Activated T-helper 1 cell treated with anti-CD3 and anti-CD28 coated beads, Interleukin-2, amount 50 U/mL, for 16 hours (primary cell): ENCODE data around the gene ADGRG2.
A peak's percentile ranks its signal among the peaks of the same experiment; 100 is the strongest.
"Not testable (repeated sequence)": the region's sequence is repeated elsewhere in the genome, so short reads cannot be mapped to it uniquely, and the experiment has no call there.

Experiments
- DNase-seq, 2 donors: peaks; one replicate each; pipeline ENCODE4 v3.0.0-alpha.2; 2020; ENCODE audit warnings: low read depth in 1 of 2, low spot score in 1 of 2

The ADGRG2 gene

GRCh38 chrX:19007868-19008267, 114.4 kb downstream of the ADGRG2 start:
- DNase-seq = no peak

GRCh38 chrX:19007011-19007410, 115.3 kb downstream of the ADGRG2 start:
- DNase-seq = no peak

GRCh38 chrX:19005909-19006308, 116.4 kb downstream of the ADGRG2 start:
- no peak for DNase-seq

GRCh38 chrX:19003756-19004155, 118.5 kb downstream of the ADGRG2 start:
- no peak for DNase-seq

DNA sequence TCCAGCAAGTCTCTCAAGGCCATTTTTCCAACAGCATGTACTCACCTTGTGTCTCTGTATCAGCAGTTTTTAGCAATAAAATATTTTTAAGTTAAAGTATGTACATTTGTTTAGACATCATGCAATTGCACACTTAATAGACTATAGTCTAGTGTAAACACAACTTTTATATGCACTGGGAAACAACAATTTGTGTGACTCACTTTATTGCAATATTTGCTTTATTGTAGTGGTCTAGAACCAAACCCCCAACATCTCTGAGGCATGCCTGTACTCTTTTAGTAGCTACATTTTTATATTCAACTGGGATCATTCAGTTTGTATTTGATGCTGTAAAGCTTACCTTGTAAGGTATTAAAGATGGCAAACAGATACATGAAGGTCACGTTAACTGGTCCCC, 123.6 kb downstream of the ADGRG2 start:
- no peak for DNase-seq

GRCh38 chrX:18997916-18998315, 124.4 kb downstream of the ADGRG2 start:
- DNase-seq = no peak

DNA sequence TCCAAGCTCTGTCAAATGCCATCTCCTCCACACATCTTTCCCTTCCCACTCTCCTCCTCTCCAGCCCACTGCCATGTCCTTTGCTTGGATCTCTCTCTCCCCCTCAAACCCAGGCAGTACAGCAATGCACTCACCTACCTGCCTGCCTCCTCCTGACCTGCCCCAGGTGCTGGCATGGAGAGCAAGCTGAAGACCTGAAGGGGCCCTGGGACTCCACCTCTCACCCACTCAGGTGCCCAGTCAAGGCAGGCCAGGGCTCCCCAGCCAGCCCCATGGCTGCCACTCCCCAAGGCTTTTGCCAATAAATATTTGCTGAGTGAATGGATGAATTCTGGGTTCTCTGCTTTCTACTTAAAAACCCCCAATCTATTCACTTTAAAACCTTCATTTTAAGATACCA, 125.7 kb downstream of the ADGRG2 start:
- no peak for DNase-seq

DNA sequence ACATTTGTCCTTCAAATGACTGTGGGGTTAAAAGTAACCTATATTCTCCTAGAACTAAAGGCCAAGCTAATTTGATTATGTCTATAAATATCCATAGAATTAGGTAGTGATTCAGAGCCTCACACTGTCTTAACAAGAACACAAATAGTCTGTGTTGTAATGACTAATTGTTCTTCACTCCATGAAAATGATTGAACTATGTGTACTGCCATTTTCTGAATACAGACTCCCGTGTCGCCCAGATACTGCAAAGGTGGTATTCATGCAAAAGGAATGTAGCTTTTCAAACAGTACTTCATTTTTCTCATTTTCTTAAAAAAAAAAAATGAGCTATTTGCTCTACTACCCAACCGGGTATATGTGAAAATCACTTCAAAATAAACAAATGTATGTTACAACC, 127.0 kb downstream of the ADGRG2 start:
- DNase-seq = no peak

GRCh38 chrX:18994713-18995112, 127.6 kb downstream of the ADGRG2 start:
- DNase-seq = no peak

DNA sequence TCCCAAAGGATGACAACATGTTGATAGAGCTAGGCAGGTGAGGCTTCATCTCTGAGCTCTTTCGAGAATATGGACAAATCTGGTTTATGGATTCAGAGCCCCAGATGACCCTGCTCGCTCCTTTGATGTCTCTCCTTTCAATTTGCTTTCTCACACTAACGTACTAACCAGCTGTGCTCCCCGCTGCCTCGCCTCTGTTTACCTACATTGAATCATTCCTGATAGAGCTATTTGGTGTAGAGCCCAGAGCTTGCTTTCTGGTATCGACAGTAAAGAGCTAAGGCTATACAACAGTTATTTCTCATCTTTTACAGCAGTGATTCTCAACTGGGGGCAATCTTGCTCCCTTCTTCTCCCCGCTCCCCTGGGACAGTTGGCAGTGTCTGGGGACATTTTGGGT, 129.4 kb downstream of the ADGRG2 start:
- no peak for DNase-seq

GRCh38 chrX:18985186-18985435, 137.2 kb downstream of the ADGRG2 start:
- DNase-seq = no peak

- peak; percentile 69 to 74 for DNase-seq
These were observed 137.7 kb downstream of the ADGRG2 start for GRCh38 chrX:18984381-18985185.

DNA sequence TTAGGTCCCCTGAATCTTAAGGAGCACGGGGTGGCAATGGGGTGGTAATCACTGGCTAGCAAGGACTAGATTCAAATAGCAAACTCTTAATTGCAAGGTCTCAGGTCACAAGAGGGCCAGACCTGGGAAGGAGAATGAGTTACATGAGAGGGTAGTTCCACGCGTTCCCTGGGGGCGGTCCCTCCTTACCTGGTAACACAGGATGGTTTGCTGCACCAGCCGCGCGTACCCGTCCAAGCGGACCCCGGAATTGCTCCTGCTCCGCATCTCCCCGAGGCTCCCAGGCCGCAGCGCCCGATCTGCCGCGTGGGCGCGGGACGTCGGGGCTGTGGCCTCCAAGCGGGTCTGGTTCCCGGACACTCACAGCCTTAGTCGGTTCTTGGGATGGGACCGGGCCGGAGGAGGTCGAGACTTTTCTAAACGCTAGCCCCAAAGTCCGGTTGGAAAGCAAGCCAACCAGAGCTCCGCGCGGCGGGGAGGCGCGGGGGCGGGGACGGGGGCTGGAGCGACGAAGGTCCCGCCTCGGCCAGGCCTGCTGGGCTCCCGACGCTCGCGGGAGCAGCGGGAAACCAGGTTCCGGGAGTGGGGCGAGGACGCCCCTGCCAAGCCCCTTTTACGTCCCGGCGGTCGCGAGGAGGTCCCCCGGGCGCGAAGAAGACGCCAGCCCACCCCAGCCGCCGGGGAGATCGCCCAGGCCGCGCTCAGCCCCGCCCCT, 138.4 kb downstream of the ADGRG2 start, which contains the start of gene PHKA2:
Gene PHKA2 (minus strand): TSS at position 449 of the 715 bp plus-strand sequence. CDS start 182 bp downstream, at position 267.
- DNase-seq = no peak

DNA sequence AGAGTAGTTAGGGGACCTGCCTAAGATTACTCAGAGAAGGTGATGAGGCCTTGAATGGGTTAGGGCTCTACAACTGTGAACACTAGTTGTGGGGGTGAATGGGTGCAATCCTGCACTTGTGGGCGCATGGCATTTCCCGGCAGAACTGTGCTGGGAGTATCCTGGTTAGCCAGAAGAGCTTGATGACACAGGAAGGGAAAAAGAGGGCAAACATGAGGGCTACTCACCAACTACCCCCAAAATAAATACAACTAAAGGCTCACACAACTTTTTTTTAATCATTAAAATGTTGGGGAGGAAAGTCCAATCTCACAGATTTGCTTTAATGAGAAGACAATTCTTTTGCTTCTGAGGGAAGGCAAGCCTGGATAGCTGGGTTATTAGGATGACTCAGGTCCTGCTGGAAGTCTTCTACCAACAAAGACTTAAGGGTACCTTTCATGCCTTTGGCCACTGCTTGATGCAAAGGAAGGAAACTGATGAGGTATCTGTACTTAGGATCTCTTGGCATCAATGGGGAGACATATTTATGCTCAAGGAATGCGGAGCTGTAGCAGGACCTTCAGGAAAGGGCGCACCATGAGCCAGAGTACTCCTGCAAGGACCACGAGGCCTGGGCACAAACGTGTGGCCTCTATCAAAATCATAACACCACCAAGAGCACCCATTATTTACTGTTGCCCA, 141.0 kb downstream of the ADGRG2 start:
- no peak for DNase-seq

DNA sequence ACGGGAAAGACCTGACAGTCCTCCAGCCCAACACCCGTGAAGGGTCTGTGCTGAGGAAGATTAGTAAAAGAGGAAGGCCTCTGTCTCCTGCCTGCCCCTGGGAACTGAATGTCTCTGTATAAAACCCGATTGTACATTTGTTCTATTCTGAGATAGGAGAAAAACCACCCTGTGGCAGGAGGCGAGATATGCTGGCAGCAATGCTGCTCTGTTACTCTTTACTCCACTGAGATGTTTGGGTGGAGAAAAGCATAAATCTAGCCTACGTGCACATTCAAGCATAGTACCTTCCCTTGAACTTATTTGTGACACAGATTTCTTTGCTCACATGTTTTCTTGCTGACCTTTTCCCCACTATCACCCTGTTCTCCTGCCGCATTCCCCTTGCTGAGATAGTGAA, 142.0 kb downstream of the ADGRG2 start:
- not testable (repeated sequence) for DNase-seq

DNA sequence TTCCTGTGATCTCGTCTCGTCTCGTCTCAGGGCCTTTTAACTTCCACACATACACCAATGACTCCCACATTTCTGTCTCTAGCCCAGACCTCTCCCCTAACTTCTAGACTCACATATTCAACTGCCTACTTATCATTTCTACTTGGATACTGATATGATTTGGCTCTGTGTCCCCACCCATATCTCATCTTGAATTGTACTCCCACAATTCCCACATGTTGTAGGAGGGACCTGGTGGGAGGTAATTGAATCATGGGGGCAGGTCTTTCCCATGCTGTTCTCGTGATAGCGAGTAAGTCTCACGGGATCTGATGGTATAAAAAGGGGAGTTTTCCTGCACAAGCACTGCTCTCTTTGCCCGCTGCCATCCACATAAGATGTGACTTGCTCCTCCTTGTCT, 147.3 kb downstream of the ADGRG2 start:
- no peak for DNase-seq

DNA sequence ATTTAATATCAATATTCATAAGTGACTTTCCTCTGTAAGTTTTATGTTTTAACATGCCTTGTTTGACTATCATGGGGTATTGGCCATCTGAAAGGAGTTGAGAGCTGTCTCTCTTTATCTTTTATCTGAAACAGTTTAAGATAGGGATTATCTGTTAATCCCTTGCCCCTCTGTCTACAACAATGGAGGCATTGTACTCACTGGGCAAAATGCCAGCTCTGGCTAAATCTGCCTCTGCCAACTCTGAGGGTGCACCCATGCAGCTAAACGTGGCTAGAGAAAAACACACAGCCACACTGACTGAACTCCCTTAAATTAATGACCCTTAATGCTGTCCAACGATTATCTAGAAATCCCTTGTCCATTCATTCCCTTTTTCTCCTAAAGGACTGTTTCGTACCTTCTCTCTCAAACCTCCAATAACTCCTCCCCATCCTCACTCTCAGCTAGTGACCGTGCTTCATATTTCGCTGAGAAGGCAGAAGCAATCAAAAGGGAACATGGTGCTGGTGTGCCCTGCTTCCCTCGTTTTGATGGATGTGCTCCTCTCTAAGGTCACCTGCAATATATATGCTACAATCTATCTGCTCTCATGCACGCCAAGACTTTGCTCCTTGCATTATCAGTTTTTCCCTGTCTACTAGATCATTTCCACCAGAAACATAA, 148.6 kb downstream of the ADGRG2 start:
- no peak for DNase-seq

DNA sequence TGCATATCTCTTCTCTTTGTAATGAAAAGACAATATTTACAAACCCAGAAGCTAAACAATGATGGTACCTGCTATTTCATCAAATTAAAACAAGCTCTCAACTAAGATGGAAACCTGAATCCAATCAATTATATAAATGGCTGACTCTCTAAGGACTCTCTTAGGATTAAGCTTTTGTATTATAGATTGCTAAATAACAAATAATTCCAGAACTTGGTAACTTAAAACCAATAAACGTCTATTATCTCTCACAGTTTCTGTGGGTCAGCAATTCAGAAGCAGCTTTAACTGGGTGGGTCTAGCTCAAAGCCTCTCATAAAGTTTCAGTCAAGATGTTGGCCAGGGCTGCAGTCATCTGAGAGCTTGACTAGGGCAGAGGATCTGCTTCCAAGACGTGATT, 150.8 kb downstream of the ADGRG2 start:
- no peak for DNase-seq

DNA sequence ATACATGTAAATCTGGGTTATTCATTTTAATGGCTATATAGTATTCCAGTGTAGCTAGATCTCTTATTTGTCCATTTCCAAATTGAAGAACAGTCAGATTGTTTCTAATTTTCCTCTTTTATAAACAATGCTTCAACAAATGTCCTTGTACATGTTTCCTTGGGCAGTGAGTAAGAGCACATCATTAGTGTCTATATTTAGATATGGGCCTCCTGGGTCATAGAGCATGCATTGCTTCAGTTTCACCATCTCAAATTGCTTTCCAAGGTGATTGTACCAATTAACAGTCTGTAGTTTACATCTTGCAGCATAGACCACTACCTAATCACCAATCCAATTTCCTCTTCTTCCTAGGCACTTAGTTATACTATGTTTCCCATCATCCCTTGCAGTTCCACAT, 151.8 kb downstream of the ADGRG2 start:
- no peak for DNase-seq

DNA sequence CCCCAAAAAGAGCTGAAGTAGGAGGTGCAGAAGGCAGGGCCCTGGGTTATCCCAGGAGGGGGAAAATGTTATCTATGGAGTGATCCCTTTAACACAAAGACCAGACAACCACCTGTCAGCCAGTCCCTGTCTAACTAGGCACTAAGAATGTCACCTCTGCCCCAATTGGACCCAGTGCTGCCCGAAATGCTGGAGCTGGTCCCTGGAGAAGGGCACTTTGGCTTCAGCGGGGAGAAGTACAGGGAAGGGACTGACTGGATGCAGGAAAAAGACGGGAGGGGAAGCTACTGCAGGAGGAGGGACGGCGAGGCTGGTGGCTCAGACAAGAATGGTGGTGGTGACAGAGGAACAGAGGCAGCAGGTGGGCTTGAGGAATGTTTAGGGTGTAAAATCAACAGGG, 155.6 kb downstream of the ADGRG2 start:
- no peak for DNase-seq

- DNase-seq = no peak
These were observed 157.4 kb downstream of the ADGRG2 start for GRCh38 chrX:18964901-18965300.

DNA sequence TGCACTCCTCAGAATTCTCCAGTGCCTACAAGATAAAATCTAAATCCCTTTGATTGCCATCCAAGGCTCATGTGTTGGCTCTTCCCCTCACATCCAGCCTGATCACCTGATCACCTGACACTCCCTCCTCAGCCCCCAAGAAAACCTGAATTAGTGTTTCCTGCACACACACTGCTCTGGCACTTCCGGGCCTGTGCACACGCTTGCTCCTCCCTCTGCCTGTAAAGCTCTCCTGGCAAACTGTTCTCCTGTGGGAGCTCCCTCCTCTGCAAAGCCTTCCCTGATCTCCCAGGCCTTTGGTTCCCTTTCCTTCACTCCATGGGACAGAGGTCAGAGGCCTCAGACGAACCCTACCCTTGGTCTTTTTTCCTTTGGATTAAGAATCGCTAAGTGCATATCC, 158.2 kb downstream of the ADGRG2 start:
- DNase-seq = no peak
